Breast epithelium (tissue), 4 donors: Measurements from ENCODE around the gene CDH23. TPM values are rescaled to one million over a fixed set of nuclear protein-coding genes. Genes with fewer than 3 reads are reported as not detected.

ENCODE experiments used
- DNase-seq, 2 donors: peaks; one replicate each; pipeline ENCODE4 v3.0.0-alpha.2; 2019; ENCODE audit warnings: low spot score in 2 of 2
- H3K27ac ChIP-seq, 2 donors: fragments of 200-600 bp; sonication (generic) in 1 of 2; one replicate each; pipeline ENCODE4 v1.5.1; 2016 to 2019; ENCODE audit warnings: mild to moderate bottlenecking in 1 of 2
- H3K27me3 ChIP-seq, 2 donors: fragments of 200-600 bp; sonication (generic) in 1 of 2; one replicate each; pipeline versions ENCODE4 v1.5.1 to v1.6.0; 2017 to 2019; ENCODE audit warnings: control low read depth in 1 of 2, mild to moderate bottlenecking in 1 of 2
- H3K36me3 ChIP-seq: fragments of 200-600 bp; one replicate; pipeline ENCODE4 v1.5.1; 2019
- H3K4me1 ChIP-seq, 2 donors: fragments of 200-600 bp; sonication (generic); one replicate each; pipeline ENCODE4 v1.5.1; 2016 to 2019; ENCODE audit warnings: control low read depth in 1 of 2
- H3K4me3 ChIP-seq, 3 donors: fragments of 200-600 bp; sonication (generic); 1 replicate in 2 of 3; 2 replicates in 1 of 3; pipeline ENCODE4 v1.5.1; 2016 to 2019; ENCODE audit warnings: mild to moderate bottlenecking in 3 of 3, moderate library complexity in 2 of 3
- H3K9me3 ChIP-seq, 2 donors: fragments of 200-600 bp; sonication (generic) in 1 of 2; one replicate each; pipeline ENCODE4 v1.5.1; 2016 to 2019; ENCODE audit warnings: control low read depth in 1 of 2
- CTCF ChIP-seq, 3 donors: fragments of 450-650 bp; IDR thresholded peaks; one replicate each; pipeline ENCODE4 v1.5.1; 2016 to 2017; ENCODE audit warnings: antibody characterized with exemption in 3 of 3, mild to moderate bottlenecking in 3 of 3, moderate library complexity in 3 of 3
- POLR2A ChIP-seq: fragments of 450-650 bp; IDR thresholded peaks from one replicate; pipeline ENCODE4 v1.6.1; 2016; ENCODE audit warnings: antibody characterized with exemption, mild to moderate bottlenecking, moderate library complexity
- POLR2AphosphoS5 ChIP-seq, 3 donors: sonication (generic); formaldehyde crosslinking; IDR thresholded peaks; one replicate each; pipeline ENCODE4 v1.6.1; 2017; ENCODE audit warnings: antibody characterized with exemption in 3 of 3
- intact Hi-C: fragments of 100-400 bp; cut with DNase I; formaldehyde crosslinking; loops from one replicate; pipeline ENCODE4 v1.15.1; 2023; ENCODE audit warnings: low total_unique reads
- total RNA-seq, 3 donors: library from RNA; depleted of rRNA; stranded (reverse); fragments of >200 nt; gene quantifications; one replicate each; pipeline ENCODE4 v1.1.0, GENCODE V29; 2016

Gene CDH23
- total RNA-seq, 3 donors from 2014 or later = 8.5 to 13.8 (median 11.6) TPM

- H3K27me3 ChIP-seq = no peaks in the 10 kb centered on the region
- H3K27ac ChIP-seq = no peak overlapping the region
- DNase-seq = no peak
- no peaks in the 10 kb centered on the region for H3K9me3 ChIP-seq
- TF ChIP-seq POLR2AphosphoS5 (IDR thresholded peaks at IDR 0.05) (no peak), POLR2A (no peak), CTCF (IDR thresholded peaks at IDR 0.05) (no peak)
- H3K4me3 ChIP-seq = no peak overlapping the region
- intact Hi-C loops = no loop called here
- no peaks in the 10 kb centered on the region for H3K36me3 ChIP-seq
- no peaks in the 10 kb centered on the region for H3K4me1 ChIP-seq
Measured at GRCh38 chr10:71421075-71421434, 24.3 kb downstream of the CDH23 start.

GRCh38 chr10:71423250-71423649 lies 26.5 kb downstream of the CDH23 start:
- intact Hi-C loops = no loop called here
- H3K4me1 ChIP-seq = no peaks in the 10 kb centered on the region
- no peaks in the 10 kb centered on the region for H3K27me3 ChIP-seq
- no peak overlapping the region for H3K4me3 ChIP-seq
- no peak overlapping the region for H3K27ac ChIP-seq
- H3K36me3 ChIP-seq = no peaks in the 10 kb centered on the region
- DNase-seq = no peak
- no peak for TF ChIP-seq CTCF (IDR thresholded peaks at IDR 0.05)
- no peak for TF ChIP-seq POLR2A
- no peak for TF ChIP-seq POLR2AphosphoS5 (IDR thresholded peaks at IDR 0.05)
- no peaks in the 10 kb centered on the region for H3K9me3 ChIP-seq

GRCh38 chr10:71423901-71424300 lies 27.2 kb downstream of the CDH23 start:
- no peak for TF ChIP-seq POLR2AphosphoS5 (IDR thresholded peaks at IDR 0.05)
- no peak for TF ChIP-seq CTCF (IDR thresholded peaks at IDR 0.05)
- TF ChIP-seq POLR2A = no peak
- DNase-seq = no peak
- Histone ChIP-seq H3K4me1 (no peaks in the 10 kb centered on the region), H3K36me3 (no peaks in the 10 kb centered on the region), H3K9me3 (no peaks in the 10 kb centered on the region), H3K27ac (no peak overlapping the region), H3K27me3 (no peaks in the 10 kb centered on the region), H3K4me3 (no peak overlapping the region)
- intact Hi-C loops = no loop called here

- intact Hi-C loops = no loop called here
- no peak for DNase-seq
- Histone ChIP-seq H3K4me1 (no peaks in the 10 kb centered on the region), H3K4me3 (no peak overlapping the region), H3K9me3 (no peaks in the 10 kb centered on the region), H3K27me3 (no peaks in the 10 kb centered on the region), H3K36me3 (no peaks in the 10 kb centered on the region), H3K27ac (no peak overlapping the region)
- TF ChIP-seq CTCF (IDR thresholded peaks at IDR 0.05) (no peak), POLR2AphosphoS5 (IDR thresholded peaks at IDR 0.05) (no peak)
Measured at GRCh38 chr10:71424496-71425194, 27.9 kb downstream of the CDH23 start.

GRCh38 chr10:71426058-71426605 lies 29.4 kb downstream of the CDH23 start:
- DNase-seq = no peak
- intact Hi-C loops = no loop called here
- no peaks in the 10 kb centered on the region for H3K27me3 ChIP-seq

More at GRCh38 chr10:71426058-71426605, 29.4 kb downstream of the CDH23 start:
- no peaks in the 10 kb centered on the region for H3K36me3 ChIP-seq
- no peaks in the 10 kb centered on the region for H3K9me3 ChIP-seq
- no peak overlapping the region for H3K4me3 ChIP-seq
- no peak overlapping the region for H3K27ac ChIP-seq
- H3K4me1 ChIP-seq = no peaks in the 10 kb centered on the region
- no peak for TF ChIP-seq CTCF (IDR thresholded peaks at IDR 0.05)
- no peak for TF ChIP-seq POLR2A
- TF ChIP-seq POLR2AphosphoS5 (IDR thresholded peaks at IDR 0.05) = no peak
